ENCODE measurements around the gene ZNF618.
"Not testable (repeated sequence)": the region's sequence is repeated elsewhere in the genome, so short reads cannot be mapped to it uniquely, and the experiment has no call there.

ZNF618 gene

GRCh38 chr9:113990570-113990907 is 114.4 kb downstream of the ZNF618 start:
- no peak for DNase-seq

- no peak for DNase-seq
Observed at GRCh38 chr9:113990975-113991471, 114.9 kb downstream of the ZNF618 start.

DNA sequence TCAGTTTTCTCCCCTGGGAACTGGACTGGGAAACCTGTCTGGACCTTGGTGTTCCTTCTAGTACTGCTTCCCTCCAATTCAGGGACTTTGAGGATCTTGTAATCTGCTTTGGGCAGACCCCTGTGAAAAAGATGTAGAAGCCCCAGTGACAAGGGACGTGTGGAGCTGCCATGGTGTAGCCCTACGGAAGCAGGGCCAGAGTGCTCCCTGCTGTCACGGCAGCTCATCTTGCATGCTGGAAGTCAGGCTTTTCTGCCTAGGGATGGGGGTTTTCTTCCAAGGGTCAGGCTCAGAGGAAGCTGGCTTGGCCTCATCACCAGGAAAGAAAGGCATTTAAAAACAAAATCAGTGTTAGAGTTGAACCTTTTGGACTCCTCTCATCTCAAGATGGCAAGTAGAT is 115.6 kb downstream of the ZNF618 start:
- no peak for DNase-seq

GRCh38 chr9:113992276-113992951 is 116.3 kb downstream of the ZNF618 start:
- DNase-seq: no peak

- DNase-seq: no peak
Observed at GRCh38 chr9:113992994-113993393, 116.9 kb downstream of the ZNF618 start.

- no peak for DNase-seq
Observed at GRCh38 chr9:113993838-113994540, 117.9 kb downstream of the ZNF618 start.

- no peak for DNase-seq
Observed at GRCh38 chr9:113995401-113995800, 119.3 kb downstream of the ZNF618 start.

DNA sequence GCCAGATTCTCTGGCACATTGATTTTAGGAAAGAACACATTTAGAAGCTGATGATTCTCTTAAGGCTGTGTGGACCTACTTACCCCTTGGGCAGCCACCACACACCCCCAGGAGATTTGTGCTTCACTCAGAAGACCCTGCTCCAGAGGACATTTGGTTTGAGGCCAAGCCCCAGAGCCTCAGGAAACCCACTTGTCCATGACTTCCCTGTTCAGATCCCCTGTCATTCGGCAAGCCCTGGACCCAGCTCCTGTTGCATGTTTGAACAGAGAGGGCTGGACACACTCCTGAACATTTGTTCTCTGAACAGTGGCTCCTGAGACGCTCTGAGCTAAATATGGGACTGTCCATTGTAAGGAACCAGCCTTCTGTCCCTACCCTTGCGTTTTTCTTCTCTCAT is 119.9 kb downstream of the ZNF618 start:
- no peak for DNase-seq

DNA sequence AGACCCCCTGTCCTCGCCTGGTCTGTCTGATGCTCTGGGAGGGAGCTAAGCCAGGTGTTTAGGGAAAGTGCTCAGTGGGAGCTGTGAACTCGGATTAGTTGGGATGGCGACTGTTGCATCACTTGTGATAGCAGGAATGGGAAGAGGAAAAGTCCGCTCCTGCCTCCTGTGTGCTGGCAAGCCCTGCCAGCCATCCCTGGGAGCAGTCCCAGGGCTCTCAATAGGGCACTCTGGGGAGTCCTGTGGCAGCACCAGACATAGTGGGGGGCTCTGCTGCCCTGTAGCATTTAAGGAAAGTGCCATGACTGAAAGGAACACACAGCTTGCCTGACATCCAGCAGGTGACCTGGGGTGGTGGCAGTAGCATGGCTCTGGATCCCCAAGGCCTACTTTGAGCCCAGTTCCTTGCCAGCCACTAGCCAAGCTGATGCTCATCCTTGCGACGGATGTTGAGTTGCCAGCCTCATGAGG is 120.5 kb downstream of the ZNF618 start:
- DNase-seq: no peak

- not testable (repeated sequence) for DNase-seq
Observed at GRCh38 chr9:113997064-113997463, 121.0 kb downstream of the ZNF618 start.

GRCh38 chr9:113997610-113998009 is 121.5 kb downstream of the ZNF618 start:
- no peak for DNase-seq

GRCh38 chr9:113998114-113998513 is 122.0 kb downstream of the ZNF618 start:
- no peak for DNase-seq

GRCh38 chr9:113998525-113999255 is 122.6 kb downstream of the ZNF618 start:
- DNase-seq: peak in 1 of 3 experiments; percentile 16

- DNase-seq: no peak
Observed at GRCh38 chr9:113999256-114000062, 123.3 kb downstream of the ZNF618 start.

DNA sequence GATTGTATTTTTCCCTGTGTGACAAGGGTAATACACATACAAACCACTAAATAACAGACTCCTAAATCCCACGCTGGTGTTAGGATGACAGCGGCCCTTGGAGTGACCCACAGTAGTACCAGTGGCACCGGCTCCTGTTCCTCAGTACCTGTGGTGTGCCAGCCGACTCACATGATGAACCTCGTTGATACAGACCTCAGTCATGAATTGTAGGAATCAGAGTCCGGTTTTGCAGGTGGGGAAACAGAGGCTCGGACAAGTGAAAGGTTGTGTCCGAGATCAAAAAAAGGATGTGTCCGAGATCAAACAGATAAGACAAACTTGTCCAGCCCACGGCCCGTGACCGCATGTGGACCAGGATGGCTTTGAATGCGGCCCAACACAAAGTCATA is 124.0 kb downstream of the ZNF618 start:
- DNase-seq: no peak

- DNase-seq: no peak
Observed at GRCh38 chr9:114000671-114001409, 124.7 kb downstream of the ZNF618 start.

- no peak for DNase-seq
Observed at GRCh38 chr9:114001410-114001685, 125.2 kb downstream of the ZNF618 start.

- DNase-seq: no peak
Observed at GRCh38 chr9:114001794-114002261, 125.7 kb downstream of the ZNF618 start.

DNA sequence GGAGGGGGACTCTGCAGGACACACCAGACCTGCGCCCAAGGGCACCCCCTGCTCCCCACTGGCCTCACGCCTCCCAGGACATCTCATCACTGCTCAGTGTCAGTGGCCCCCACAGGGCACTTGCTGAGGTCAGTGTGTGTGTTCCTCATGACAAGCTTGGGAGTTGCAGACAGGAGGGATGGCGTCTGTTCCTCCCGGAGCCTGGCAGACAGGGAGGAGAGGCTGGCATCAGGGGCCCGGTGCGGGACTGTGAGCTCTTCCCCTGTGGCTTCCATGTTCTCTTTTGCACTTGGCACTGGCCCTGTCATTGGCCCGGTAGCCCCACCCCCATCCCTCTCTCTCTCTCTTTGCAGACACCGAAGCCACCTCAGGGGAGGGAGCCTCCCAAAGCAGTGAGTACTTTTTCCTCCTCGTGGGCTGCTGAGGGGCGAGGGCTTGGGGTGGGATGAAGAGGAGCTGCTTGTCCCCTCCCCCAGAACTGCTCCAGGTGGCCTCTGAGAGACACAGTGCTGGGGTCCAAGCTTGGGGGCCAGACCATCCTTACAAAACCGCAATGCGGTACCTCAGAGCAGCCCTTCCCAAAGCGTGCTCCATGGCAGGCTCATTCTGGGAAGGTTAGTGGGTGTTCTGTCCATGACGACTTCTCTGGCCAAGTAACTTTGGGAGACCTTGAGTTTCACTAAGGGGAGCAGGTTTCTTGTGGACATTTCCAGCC is 126.3 kb downstream of the ZNF618 start:
- no peak for DNase-seq

DNA sequence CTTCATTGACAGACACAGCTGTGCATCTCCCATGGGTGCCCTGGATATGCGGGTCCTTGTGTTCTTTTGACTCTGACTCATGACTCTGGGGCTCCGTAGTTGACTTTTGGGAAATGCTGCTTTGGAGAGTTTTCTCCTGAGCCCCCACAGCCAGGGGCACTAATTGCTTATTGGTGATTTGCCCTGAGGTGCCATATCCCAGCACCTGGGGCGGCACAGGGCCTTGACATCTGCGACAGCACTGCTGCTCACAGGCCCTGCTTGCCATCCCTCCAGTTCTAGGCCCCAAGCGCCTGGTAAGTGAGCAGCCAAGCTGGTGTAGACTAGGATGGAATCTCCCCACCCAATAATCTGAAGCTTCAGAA is 126.9 kb downstream of the ZNF618 start:
- no peak for DNase-seq

DNA sequence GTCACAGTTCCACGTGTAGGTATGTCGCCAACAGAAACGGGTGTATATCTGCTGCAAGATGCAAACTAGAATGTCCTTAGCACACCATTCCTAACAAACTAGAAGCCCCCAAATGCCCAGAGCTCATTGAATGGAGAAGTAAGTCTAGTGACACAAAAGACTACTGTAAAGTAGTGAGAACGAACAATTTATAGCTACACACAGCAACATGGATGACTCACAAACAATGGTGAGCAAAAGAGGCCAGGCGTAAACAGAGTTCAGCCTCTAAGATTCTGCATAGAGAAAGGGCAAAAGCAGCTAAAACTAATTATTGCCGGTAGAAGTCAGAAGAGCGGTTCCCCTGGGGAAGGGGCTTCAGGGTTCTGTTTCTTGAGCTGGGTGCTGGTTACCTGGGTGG is 127.2 kb downstream of the ZNF618 start:
- DNase-seq: no peak

GRCh38 chr9:114003758-114004157 is 127.6 kb downstream of the ZNF618 start:
- no peak for DNase-seq

Measured in NCI-H1417 (cell line).